NCI-H1436 treated with DMSO at 0.1 percent for 48 hours (cell line): ENCODE results near the gene COPA.
"Not testable (repeated sequence)": the region's sequence is repeated elsewhere in the genome, so short reads cannot be mapped to it uniquely, and the experiment has no call there.

Experiments used
- DNase-seq: peaks from one replicate; lab custom pipeline; 2025; lab: John Stamatoyannopoulos, UW

Gene COPA

GRCh38 chr1:160325252-160325651 lies 17.8 kb downstream of the COPA start:
- DNase-seq = peak; percentile 49

- no peak for DNase-seq
Observed at GRCh38 chr1:160322831-160323230, 20.2 kb downstream of the COPA start.

- DNase-seq = no peak
Observed at GRCh38 chr1:160315359-160315758, 27.7 kb downstream of the COPA start.

- DNase-seq = no peak
Observed at GRCh38 chr1:160309571-160309970, 33.5 kb downstream of the COPA start.

- DNase-seq = no peak
Observed at GRCh38 chr1:160309185-160309557, 33.9 kb downstream of the COPA start.

GRCh38 chr1:160308451-160309184 lies 34.4 kb downstream of the COPA start:
- DNase-seq = no peak

GRCh38 chr1:160307118-160307791 lies 35.8 kb downstream of the COPA start:
- no peak for DNase-seq

- no peak for DNase-seq
Observed at GRCh38 chr1:160300173-160300572, 42.9 kb downstream of the COPA start.

GRCh38 chr1:160296036-160296435 lies 47.0 kb downstream of the COPA start:
- no peak for DNase-seq

- no peak for DNase-seq
Observed at GRCh38 chr1:160293020-160293968, 49.8 kb downstream of the COPA start.

GRCh38 chr1:160291248-160292220 lies 51.5 kb downstream of the COPA start:
- peak; percentile 16 for DNase-seq

- not testable (repeated sequence) for DNase-seq
Observed at GRCh38 chr1:160287769-160288168, 55.3 kb downstream of the COPA start.

- no peak for DNase-seq
Observed at GRCh38 chr1:160285506-160285905, 57.5 kb downstream of the COPA start.

- DNase-seq = peak; percentile 14
Observed at GRCh38 chr1:160284782-160285344, 58.2 kb downstream of the COPA start, which contains the start of gene PEX19. PEX19 (minus strand) TSS chr1:160285133; CDS start chr1:160285124, 9 bp downstream.

- no peak for DNase-seq
Observed at GRCh38 chr1:160284220-160284781, 58.7 kb downstream of the COPA start.

- no peak for DNase-seq
Observed at GRCh38 chr1:160282807-160283206, 60.2 kb downstream of the COPA start.

GRCh38 chr1:160277987-160278386 lies 65.1 kb downstream of the COPA start:
- DNase-seq = no peak

- no peak for DNase-seq
Observed at GRCh38 chr1:160277330-160277729, 65.7 kb downstream of the COPA start.

GRCh38 chr1:160271025-160271424 lies 72.0 kb downstream of the COPA start:
- DNase-seq = no peak

GRCh38 chr1:160267284-160267991 lies 75.6 kb downstream of the COPA start:
- no peak for DNase-seq
